ACHN (cell line): ENCODE results near the gene COPG1.

Experiments
- DNase-seq: peaks from one replicate; pipeline ENCODE4 v3.0.0-alpha.2; 2015
- in situ Hi-C: cut with HindIII; loops from 2 replicates; pipeline ENCODE4 v1.10.0; 2017; ENCODE audit warnings: low sequenced_read_pairs, low pct_ligation_motif_present, low pct_unique_long_range_greater_than_20kb

Gene COPG1

DNA sequence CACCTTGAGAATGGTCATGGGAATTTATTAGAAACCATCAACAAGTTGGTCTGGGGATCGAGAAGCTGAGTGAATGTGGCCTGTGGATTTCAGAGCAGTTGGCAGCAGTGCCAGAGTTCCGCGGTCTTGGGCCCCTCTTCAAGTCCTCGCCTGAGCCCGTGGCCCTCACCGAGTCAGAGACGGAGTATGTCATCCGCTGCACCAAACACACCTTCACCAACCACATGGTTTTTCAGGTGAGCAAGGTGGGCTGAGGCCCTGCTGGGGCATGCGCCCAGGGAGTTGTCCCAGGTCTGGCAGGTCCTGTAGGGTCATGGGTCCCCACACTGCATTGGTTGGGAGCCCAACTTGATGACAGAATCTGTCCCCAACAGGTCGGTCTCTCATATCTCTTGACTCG lies 22.3 kb downstream of the COPG1 start:
- in situ Hi-C loops = no loop called here
- DNase-seq = no peak

DNA sequence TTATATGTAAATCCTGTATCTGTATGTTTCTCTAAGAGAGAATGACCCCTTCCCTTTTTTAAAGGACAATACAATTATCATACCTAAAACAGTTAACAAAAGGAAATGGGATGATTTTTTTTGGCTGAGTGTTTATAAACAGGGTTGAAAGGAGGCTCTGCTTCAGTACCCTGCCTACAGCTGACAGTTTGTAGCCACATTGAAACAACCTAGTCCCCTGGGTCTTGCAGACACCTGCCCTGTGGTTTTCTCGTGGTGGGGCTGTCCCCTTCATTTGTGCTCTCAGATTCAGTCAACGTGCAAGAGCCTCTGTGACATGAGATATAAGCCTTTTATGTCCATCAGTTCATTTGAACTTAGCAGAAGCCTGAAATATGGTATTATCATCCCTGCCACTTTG lies 27.0 kb downstream of the COPG1 start:
- in situ Hi-C loops = no loop called here
- no peak for DNase-seq

DNA sequence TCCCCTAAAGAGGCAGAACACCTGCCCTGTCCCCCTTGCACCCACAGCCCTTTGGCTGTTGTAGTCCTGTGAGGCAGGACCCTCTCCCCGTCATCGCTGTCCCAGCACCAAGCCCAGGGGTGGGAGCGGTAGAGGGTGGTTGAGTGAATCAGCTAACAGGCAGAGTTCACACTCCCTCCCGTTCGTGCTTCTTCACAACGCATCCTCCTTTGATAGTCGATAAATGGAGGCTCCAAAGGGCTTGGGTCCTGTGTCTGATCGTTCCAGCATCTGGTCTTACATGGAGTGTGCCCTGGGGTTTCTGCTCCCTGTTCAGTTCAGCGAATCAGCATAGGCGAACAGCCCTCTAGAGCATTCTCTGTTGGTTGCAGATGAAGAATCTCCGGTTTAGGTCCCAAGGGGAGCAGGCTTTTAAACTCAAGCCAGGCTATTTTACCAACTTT lies 28.4 kb downstream of the COPG1 start:
- DNase-seq = no peak

DNA sequence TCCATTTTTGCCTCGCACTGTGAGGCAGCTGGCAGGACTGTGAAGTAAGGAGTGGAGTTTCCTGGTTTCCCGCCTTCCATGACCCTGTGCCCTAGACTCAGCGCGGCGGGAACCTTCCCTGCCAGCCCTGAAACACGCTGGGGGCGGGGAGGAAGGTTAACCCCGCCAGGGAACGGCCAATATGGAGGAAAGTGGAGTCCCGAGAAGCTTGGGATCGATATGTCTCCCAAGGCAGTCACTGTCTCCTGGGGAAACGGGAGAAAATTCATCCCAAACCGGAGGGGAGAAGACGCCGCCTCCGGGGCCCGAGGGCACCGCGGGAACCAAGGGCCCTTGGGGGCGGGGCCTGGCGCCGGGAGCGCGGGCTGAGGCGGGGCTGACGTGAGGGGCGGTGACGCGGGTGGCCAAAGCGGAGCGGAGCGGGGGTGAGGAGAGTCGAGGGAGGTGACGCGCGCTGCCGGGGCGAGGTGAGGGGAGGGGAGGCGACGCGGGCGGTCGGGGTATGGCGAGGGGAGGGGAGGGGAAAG lies 29.1 kb downstream of the COPG1 start, which contains the start of gene HMCES:
Gene HMCES (plus strand): TSS at position 432 of the 527 bp plus-strand sequence. CDS start 863 bp downstream, outside the sequence.
- DNase-seq = peak; percentile 89
- in situ Hi-C loops = no loop called here

More for the DNA sequence above, 28.4 kb downstream of the COPG1 start:
- in situ Hi-C loops = no loop called here

DNA sequence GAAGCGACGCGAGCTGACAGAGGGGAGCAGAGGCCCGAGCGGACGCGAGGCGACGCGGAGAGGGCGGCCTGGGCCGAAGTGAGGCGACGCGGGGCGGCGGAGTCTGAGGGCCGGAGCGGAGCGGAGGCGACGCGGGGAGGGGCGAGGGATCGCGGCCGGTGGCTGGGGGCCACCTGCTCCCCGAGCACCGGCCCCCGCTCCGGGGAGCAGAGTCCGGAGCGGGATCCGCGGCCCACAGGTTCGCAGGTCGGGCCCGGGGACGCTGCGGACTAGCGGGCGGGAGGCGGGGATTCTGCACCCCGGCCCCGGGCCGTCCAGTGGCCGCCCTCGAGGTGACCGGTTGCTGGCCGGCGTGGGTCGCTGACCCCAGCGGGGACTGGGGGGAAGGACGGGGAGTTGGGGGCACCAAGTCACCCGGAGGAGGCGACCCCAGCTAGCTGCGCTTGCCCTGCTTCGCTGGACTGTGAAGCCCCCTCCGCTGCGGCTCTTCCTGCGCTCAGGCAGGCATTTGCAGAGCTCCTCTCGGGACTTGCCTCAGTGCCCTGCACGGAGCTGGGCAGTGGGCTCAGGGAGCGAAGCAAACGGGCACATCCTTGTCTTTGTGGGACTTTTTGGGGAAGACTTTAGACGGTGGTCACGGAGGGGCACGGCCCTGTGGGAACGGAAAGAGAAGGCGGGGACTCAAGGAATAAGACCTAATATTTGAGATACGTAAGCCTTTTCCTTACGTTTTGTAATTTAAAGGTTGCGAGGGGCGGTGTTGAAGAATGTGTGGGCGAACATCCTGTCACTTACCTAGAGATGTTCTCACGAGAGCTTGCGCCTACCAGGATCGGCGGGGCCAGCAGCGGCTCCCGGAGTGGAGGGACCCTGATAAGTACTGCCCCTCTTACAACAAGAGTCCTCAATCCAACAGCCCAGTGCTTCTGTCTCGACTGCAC lies 29.8 kb downstream of the COPG1 start:
- in situ Hi-C loops = no loop called here
- peak; percentile 64 for DNase-seq

DNA sequence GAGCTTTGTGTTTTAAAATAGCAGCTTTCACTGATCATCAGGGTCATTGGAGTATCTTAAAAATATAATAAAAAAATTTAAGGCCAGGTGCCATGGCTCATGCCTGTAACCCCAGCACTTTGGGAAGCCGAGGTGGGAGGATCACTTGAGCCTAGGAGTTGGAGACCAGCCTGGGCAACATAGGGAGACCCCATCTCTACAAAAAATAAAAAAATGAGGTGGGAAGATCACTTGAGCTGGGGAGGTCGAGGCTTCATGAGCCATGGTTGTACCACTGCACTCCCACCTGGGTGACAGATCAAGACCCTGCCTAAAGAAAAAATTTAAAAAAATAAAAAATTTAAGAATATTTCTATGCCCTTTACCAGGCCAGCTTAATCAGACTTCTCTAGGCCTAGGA lies 30.8 kb downstream of the COPG1 start:
- in situ Hi-C loops = no loop called here
- DNase-seq = no peak

DNA sequence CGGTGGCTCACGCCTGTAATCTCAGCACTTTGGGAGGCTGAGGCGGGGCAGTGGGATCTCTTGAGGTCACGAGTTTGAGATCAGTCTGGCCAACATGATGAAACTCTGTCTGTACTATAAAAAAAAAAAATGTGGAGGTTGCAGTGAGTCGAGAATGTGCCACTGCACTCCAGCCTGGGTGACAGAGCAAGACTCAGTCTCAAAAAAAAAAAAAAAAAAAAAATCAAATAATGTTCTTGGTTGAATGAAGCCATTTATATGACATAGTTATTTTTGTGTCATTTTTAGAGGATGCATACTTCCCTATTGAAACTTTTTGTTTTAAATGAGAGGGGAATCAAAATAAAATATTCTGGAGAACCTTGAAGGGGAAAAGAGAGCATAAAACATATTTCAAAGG lies 32.3 kb downstream of the COPG1 start:
- no peak for DNase-seq
- in situ Hi-C loops = no loop called here

DNA sequence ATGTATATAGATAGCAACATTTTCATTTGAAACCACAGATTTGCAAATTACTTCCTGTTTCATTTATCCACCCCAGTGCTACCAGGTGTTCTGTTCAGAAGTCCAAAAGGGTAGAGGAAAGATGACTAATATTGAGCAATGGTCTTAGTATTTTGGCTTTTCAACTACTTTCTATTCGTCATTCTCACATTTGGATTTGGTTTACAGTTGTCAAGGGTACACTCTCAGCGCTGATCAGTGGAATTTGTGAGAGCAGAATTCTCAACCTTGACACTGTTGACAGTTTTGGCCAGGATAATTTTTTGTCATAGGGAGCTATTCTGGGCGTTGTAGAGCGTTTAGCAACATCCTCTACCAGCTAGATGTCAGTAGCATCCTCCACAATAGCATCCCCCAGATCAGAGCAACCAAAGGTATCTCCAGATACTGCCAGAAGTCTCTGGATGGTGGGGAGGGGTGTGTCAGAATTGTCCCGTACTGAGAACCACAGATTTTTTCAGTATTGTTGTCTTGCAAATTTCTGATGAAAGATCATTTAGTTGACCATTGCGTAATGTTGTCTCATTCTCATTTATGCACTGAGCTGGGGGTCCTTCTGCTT lies 33.4 kb downstream of the COPG1 start:
- DNase-seq = no peak
- in situ Hi-C loops = no loop called here

DNA sequence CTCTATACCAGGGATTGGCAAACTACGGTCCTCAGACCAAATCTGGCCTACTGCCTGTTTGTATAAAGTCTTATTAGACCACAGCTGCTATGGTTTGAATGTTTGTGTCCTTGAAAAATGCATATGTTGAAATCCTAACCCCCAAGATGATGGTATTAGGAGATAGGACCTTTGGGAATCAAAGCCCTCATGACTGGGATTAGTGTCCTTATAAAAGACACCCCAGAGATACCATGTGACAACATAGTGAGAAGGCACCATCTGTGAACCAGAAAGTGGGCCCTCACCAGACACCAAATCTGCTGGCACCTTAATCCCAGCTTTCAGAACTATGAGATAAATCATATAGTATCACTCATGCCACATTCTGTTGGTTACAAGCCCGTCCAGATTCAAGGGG lies 36.7 kb downstream of the COPG1 start:
- no peak for DNase-seq
- in situ Hi-C loops = no loop called here

DNA sequence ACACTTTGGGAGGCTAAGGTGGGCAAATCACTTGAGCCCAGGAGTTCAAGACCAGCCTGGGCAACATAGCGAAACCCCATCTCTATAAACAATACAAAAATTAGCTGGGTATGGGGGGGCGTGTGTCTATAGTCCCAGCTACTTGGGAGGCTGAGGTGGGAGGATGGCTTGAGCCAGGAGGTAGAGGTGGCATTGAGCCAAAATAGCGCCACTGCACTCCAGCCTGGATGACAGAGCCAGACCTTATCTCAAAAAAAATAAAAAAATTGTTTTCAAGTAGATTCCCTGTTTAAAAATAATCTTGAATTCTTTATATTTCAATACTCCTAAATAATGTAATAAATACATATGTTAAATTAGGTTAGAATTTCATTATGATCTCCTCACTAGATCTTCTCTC lies 39.0 kb downstream of the COPG1 start:
- DNase-seq = no peak
- in situ Hi-C loops = no loop called here

DNA sequence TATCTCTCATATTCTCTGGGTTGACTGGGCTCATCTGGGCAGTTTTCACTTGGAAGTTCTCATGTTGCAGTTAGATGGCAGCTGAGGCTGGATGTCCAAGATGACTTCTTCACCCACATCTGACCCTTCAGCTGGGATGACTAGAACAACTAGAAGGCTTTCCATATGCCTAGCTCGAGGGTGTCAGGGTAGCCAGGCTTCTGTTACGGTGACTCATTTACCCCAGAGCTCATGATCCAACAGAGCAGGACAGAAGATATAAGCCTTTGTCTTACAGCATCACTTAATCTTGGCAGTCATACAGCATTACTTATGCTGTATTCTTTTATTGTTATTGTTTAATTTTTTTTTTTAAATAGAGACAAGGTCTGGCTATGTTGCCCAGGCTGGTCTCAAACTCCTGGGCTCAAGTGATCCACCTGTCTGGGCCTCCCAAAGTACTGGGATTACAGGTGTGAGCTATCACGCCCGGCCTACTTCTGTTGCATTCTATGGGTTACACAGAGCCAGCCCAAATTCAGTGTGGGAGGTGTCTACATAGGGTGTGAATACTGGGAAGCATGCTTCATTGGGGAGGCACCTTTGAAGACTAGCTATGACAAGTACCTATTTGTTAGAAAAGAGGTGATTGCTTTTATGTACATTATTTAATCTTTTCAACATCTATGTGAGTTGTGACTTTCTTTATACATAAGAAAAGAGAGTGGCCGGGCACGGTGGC lies 40.0 kb downstream of the COPG1 start:
- in situ Hi-C loops = no loop called here
- no peak for DNase-seq

DNA sequence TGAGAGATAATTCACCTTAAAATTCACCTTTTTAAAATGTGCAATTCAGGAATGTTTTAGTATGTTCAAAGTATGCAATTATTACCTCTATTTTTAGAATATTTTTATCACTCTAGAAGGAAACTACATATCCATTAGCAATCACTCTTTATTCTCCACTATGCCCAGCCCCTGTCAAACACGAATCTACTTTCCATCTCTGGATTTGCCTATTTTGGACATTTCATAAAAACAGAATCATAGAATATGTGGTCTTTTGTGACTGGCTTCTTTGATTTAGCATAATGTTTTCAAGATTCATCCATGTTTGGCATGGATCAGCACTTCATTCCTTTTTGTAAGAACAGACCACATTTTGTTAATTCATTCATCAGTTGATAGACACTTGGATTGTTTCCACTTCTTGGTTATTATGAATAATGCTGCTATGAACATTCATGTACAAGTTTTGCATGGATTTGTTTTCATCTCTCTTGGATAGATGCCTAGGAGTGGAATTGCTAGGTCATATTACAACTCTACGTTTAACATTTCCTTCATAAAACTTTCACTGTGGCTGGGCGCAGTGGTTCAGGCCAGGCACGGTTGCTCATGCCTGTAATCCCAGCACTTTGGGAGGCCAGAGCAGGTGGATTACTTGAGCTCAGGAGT lies 42.0 kb downstream of the COPG1 start:
- in situ Hi-C loops = no loop called here
- DNase-seq = no peak

DNA sequence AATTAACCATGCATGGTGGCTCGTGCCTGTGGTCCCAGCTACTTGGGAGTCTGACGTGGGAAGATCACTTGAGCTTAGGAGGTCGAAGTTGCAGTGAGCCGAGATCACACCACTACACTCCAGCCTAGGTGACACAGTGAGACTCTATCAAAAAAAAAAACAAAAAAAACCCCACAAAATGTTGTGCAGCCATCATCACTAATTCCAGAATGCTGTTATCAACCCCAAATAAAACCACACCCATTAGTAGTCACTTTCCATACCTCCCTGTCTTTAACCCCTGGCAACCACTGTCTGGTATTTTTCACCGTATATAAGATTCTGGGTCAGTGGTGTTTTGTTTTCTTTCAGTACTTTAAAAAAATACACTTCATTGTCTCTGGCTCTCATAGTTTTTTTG lies 45.9 kb downstream of the COPG1 start:
- in situ Hi-C loops = no loop called here
- DNase-seq = no peak

DNA sequence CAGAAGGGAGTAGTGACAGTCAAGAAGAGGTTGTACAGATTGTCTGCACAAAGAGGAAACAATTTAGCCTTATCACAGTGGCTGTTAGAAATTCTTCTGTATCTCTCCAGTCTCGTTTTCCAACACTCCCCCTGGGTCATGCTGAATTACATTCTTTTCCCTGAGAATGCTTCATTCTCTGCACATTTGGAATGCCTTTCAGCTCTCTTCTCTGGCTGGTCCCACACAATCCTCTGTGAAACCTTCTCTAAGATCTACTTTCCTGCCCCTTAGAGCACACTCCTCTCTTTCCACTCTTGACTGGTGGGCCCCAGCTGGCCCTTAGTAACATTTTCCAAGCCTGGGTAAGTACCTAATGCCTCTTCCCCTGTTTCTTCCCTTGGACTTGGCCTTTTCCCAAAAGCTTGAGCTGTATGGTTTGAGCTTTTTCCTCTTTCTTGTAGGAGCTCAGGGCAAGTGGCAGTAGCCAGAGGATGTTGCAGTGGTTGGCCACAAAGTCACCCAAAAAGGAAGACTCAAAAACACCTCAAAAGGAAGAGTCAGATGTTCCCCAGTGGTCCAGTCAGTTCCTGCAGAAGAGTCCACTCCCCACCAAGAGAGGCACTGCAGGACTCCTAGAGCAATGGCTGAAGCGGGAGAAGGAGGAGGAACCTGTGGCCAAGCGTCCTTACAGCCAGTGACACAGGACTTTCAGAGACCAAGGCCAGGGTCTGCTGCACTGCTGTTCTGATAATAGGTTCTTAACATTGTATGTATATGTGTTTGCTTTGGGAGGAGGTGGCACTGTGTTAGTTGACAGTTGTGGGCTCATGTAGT lies 54.9 kb downstream of the COPG1 start:
- no peak for DNase-seq
- in situ Hi-C loops = no loop called here

DNA sequence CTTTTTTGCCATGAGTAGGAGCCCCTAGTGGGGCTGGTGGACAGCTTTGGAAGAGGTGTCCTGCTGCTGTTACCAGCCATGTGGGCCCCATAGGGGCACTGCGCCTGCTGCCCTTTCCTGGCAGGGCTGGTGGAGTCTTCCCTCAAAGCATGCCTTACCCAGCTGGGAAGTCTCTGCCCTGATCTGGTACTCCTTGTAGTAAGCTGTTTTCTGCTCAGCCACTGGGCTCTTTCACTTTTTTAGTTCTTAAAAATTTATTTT lies 55.5 kb downstream of the COPG1 start:
- in situ Hi-C loops = no loop called here
- no peak for DNase-seq

DNA sequence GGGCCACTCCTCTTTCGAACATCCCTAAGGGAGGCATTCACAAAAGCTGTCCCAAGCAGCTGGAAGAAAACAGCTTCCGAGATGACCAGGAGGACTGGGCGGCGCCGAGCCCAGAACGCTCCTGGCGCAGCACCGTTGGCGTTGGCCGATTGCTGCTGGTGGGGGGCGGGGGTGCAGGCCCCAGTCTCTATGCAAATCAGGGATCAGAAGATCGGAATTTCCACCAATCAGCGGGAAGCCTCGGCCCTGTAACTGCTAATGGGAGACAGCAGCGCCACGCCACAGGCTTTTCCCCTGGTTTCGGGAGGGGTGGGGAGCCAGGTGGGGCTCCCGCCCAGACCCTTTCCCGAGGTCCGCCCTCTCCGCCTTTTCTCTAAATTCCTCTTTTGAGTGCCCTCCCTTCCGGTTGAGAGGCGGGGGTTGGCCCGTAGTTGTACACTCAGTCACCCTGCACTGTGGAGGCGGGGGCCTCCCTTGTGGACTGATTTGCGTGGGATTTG lies 56.2 kb downstream of the COPG1 start:
- in situ Hi-C loops = no loop called here
- peak; percentile 95 for DNase-seq

DNA sequence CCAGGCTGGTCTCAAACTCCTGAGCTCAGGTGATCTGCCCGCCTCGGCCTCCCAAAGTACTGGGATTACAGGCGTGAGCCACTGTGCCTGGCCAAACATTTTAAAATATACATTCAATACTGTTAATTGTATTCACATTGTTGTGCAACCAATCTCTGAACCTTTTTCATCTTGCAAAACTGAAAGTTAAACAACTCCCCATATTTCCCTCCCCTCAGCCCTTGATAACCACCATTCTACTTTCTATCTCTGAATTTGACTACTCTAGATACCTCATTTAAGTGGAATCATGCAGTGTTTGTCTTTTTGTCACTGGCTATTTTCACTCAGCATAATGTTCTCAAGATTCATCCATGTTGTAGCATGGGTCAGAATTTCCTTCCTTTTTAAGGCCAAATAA lies 59.2 kb downstream of the COPG1 start:
- no peak for DNase-seq
- in situ Hi-C loops = no loop called here
